GM21381 (cell line): ENCODE measurements around the gene AUNIP.

Experiments
- ATAC-seq: cut with Tn5 transposase; IDR thresholded peaks from one replicate; pipeline ENCODE4 v1.9.1; 2021; ENCODE audit warnings: mild to moderate bottlenecking, moderate library complexity; ENCODE audit not compliant: unreplicated experiment

AUNIP gene

DNA sequence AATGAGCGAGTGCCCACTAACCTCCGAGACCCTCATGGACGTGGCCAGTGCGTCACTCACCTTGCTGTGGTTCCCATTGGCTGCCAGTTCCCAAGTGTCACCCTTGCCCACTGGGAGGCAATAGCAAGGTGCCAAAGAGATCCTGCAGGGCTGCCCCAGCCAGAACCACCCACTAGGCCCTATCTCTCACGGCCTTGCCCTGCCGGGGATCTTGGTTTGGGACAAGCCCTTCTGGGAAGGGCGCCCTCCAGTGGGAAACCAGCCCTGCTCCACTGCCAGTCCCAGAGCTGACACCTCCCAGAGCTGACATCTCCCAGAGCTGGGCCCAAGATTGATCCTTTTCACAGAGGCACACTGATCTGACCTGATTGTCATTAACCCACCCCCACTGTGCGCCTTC lies 61.3 kb downstream of the AUNIP start:
- ATAC-seq = no peak

- no peak for ATAC-seq
These were observed 62.3 kb downstream of the AUNIP start for GRCh38 chr1:25796811-25797458.

GRCh38 chr1:25795946-25796810 lies 63.1 kb downstream of the AUNIP start:
- no peak for ATAC-seq

- ATAC-seq = no peak
These were observed 64.0 kb downstream of the AUNIP start for GRCh38 chr1:25795211-25795610.

GRCh38 chr1:25794325-25794724 lies 64.9 kb downstream of the AUNIP start:
- no peak for ATAC-seq

DNA sequence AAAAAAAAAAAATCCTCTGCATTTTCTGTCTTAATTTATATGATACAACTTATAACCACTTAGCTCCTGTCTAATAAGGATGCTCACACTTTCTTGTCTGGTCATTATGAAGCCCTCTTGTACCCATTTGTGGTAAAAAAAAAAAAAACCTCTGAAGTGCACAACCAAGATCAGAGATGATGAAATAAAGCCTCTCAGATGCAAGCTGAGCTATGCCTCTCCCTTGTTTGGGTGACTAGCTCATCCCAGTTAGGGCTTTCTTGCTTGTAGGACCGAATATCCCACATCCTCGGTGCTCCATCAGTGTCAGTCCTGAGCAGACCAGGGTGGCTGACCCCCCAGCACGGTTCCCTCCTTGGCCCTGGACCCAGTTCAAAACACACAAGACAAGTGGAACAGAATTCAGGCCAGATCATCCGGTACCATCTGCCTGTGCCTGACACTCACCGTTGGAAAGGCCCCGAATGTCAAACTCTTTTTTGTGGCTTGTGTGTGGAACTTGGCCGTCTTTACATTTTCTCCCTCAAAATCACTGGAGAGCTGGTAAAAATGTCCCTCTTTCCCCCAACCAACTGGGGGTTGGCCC lies 65.6 kb downstream of the AUNIP start:
- no peak for ATAC-seq

- no peak for ATAC-seq
These were observed 67.1 kb downstream of the AUNIP start for GRCh38 chr1:25792115-25792514.

DNA sequence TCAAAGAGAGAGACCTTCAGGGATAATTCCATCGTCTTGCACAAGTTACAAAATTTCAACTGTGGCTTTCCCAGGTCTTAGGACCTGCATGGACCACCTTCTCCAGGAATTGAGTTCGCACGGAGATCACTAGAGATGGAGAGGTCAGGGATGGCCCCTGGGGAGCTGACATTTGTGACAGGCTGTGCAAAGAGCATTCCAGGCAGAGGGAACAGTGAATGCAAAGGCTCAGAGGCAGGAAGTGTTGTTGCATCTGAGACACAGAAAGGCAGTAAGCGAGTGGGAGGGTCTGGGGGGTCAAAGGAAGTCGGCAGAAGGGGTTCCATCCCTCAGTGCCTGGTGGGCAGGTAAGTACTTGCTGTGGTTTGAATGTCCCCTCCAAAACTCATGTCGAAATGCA lies 68.8 kb downstream of the AUNIP start:
- no peak for ATAC-seq

GRCh38 chr1:25787760-25788166 lies 71.5 kb downstream of the AUNIP start:
- ATAC-seq = no peak

- no peak for ATAC-seq
These were observed 72.1 kb downstream of the AUNIP start for GRCh38 chr1:25786887-25787759.

DNA sequence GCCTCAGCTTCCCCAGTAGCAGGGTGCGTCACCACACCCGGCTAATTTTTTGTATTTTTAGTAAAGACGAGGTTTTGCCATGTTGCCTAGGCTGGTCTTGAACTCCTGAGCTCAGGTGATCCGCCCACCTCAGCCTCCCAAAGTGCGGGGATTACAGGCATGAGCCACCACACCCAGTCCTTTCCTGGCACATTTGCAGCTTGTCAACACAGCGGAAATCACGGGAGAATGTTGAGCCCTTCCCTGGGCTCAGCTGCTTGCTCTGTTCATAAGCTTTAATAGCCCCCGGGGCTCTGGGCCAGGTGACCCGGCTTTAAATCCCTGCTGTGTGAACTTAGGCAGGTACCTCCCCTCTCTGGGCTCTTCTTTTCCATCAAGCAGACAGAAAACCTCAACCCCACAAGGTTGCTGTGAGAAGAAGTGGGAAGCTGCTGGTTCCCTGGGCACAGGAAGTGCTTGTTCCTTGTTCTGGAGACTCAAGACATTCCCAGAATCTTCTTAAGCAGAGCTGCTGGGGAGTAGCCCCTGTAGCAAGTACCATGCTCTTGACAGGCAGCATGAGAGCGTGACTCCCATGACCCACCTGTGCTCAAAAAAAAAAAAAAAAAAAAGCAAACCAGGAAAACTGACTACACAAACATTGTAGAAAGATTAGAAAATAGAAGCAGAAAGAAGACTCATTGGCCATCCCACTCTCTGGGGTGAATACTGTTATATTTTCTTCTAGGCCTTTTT lies 73.8 kb downstream of the AUNIP start:
- no peak for ATAC-seq

DNA sequence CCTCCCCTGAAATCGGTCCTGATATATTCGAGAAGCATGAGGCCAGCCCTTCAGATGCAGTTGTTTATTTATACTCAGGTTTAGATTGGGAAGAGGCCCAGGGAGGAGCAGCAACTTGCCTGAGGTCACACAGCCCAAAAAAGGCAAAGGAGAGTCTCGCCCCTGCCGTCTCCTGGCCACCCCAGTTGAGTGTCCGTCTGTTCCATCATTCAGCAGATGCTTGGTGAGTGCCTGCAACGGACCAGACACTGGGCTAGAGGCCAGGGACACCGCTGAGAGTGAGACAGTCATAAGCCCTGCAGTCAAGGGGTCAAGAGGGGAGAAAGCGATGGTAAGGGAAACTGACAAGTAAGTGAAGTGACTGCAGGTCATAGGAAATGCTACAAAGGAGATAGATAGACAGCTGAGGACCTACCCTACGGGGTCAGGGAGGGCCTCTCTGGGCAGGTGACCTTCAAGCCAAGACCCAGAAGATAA lies 74.6 kb downstream of the AUNIP start:
- ATAC-seq = no peak
